GM18526 (cell line): ENCODE measurements around the gene LENG1.

ENCODE experiments used
- POLR2A ChIP-seq: IDR thresholded peaks from 3 replicates; pipeline ENCODE4 v1.6.1; 2011; ENCODE audit not compliant: insufficient read length; ENCODE audit errors: extremely low read depth

LENG1 gene

GRCh38 chr19:54114340-54115108 lies 45.0 kb downstream of the LENG1 start:
- TF ChIP-seq POLR2A, result peak; percentile 32

- no peak for TF ChIP-seq POLR2A
These were observed 49.9 kb downstream of the LENG1 start for GRCh38 chr19:54109651-54110050.

GRCh38 chr19:54108496-54108895 lies 51.0 kb downstream of the LENG1 start:
- no peak for TF ChIP-seq POLR2A

- no peak for TF ChIP-seq POLR2A
These were observed 51.5 kb downstream of the LENG1 start for GRCh38 chr19:54107876-54108490.

GRCh38 chr19:54106716-54107115 lies 52.8 kb downstream of the LENG1 start:
- TF ChIP-seq POLR2A, result no peak

- TF ChIP-seq POLR2A, result no peak
These were observed 53.7 kb downstream of the LENG1 start for GRCh38 chr19:54105796-54106195.
